ENCODE measurements around the gene ZDBF2. TPM values are rescaled to one million over a fixed set of nuclear protein-coding genes. Genes with fewer than 3 reads are reported as not detected.

ZDBF2 gene
- total and polyA plus RNA-seq, 2 of the 8 experiments (the other 6 are each of a cell fraction or from before 2014, with no cell fraction given), result 1.5 to 17.2 TPM

- TF ChIP-seq BACH1 (IDR thresholded peaks at IDR 0.05; ENCODE audit: low read length) (no peak), SAP30 (IDR thresholded peaks at IDR 0.05; ENCODE audit: insufficient read depth, insufficient replicate concordance, low read length) (no peak), SP4 (IDR thresholded peaks at IDR 0.05; ENCODE audit: low read length) (no peak), USF2 (IDR thresholded peaks at IDR 0.05; ENCODE audit: low read length) (no peak), CTBP2 (IDR thresholded peaks at IDR 0.05; ENCODE audit: borderline replicate concordance, insufficient read depth, insufficient read length, low read length) (no peak), ZNF274 (IDR thresholded peaks at IDR 0.05; ENCODE audit: borderline replicate concordance, extremely low read depth, low read length) (no peak), EP300 (IDR thresholded peaks at IDR 0.05; ENCODE audit: borderline replicate concordance in 1 of 2, low read depth in 2 of 2, low read length in 2 of 2) (no peak)
These were observed 34.1 kb upstream of the ZDBF2 start (continued) for GRCh38 chr2:206240327-206240726.

Data from H1 (cell line).